Panc1 (cell line): ENCODE measurements around the gene POLDIP3. TPM values are rescaled to one million over a fixed set of nuclear protein-coding genes. Genes with fewer than 3 reads are reported as not detected.

Experiments
- ATAC-seq: fragments of 200-7000 bp; cut with Tn5 transposase; 2 replicates; pipeline ENCODE4 v1.9.1; 2020; ENCODE audit warnings: mild to moderate bottlenecking, moderate library complexity
- BruUV-seq: library from RNA; stranded (reverse); fragments of 400-500 nt; replicated peaks from 2 replicates; lab custom pipeline; 2021; lab: Mats Ljungman, UMichigan
- CTCF ChIA-PET: fragments of 300-600 bp; sonication (Branson Sonifier 250); formaldehyde crosslinking; loops from one replicate; lab custom pipeline; 2022; ENCODE audit warnings: antibody characterized with exemption; lab: Charles Lee
- POLR2A ChIA-PET: fragments of 300-600 bp; sonication (Branson Sonifier 250); formaldehyde crosslinking; loops from one replicate; lab custom pipeline; 2022; ENCODE audit warnings: antibody characterized with exemption; lab: Charles Lee
- DNase-seq: peaks from one replicate; pipeline ENCODE4 v3.0.0-alpha.2; 2010; ENCODE audit warnings: low read depth, low spot score
- H3K27ac ChIP-seq: 2 replicates; pipeline ENCODE4 v1.5.1; 2011; ENCODE audit warnings: mild to moderate bottlenecking, low read length, inconsistent platforms
- H3K27me3 ChIP-seq: fragments of 200-500 bp; sonication (Bioruptor generic); 2 replicates; pipeline ENCODE4 v1.6.0; 2014; ENCODE audit warnings: low read length, inconsistent platforms; ENCODE audit not compliant: control insufficient read depth, insufficient read depth
- H3K36me3 ChIP-seq: fragments of 200-500 bp; sonication (Bioruptor generic); 2 replicates; pipeline ENCODE4 v1.5.1; 2014; ENCODE audit warnings: inconsistent platforms, mild to moderate bottlenecking, low read length, moderate library complexity; ENCODE audit not compliant: control insufficient read depth, insufficient read depth
- H3K4me1 ChIP-seq: 2 replicates; pipeline ENCODE4 v1.5.1; 2011; ENCODE audit warnings: inconsistent platforms, mild to moderate bottlenecking, low read length, moderate library complexity; ENCODE audit not compliant: control insufficient read depth, insufficient read depth
- H3K4me3 ChIP-seq, 2 experiments: 2 replicates each; pipeline ENCODE4 v1.5.1; 2011 to 2012; ENCODE audit warnings: low read depth in 2 of 2, low read length in 2 of 2, mild to moderate bottlenecking in 2 of 2, inconsistent platforms in 1 of 2, moderate library complexity in 1 of 2
- H3K9me3 ChIP-seq: fragments of 200-500 bp; sonication (Bioruptor generic); 2 replicates; pipeline ENCODE4 v1.5.1; 2014; ENCODE audit warnings: low read depth, mild to moderate bottlenecking, inconsistent platforms, low read length, moderate library complexity; ENCODE audit not compliant: control insufficient read depth, insufficient read depth
- CTCF ChIP-seq: fragments of 450-650 bp; IDR thresholded peaks from 2 replicates; pipeline ENCODE4 v1.5.1; 2017; ENCODE audit warnings: mild to moderate bottlenecking
- POLR2AphosphoS5 ChIP-seq: IDR thresholded peaks from 2 replicates; pipeline ENCODE4 v1.6.1; 2012; ENCODE audit warnings: mild to moderate bottlenecking, low read depth, low read length, moderate library complexity
- REST ChIP-seq, 2 experiments: IDR thresholded peaks; 2 replicates each; pipeline ENCODE4 v1.6.1; 2011 to 2012; ENCODE audit warnings: low read depth in 2 of 2, control low read depth in 1 of 2, low read length in 1 of 2, mild to moderate bottlenecking in 1 of 2, moderate library complexity in 1 of 2; ENCODE audit not compliant: insufficient read depth in 1 of 2
- SIN3A ChIP-seq: IDR thresholded peaks from 2 replicates; pipeline ENCODE4 v1.6.1; 2012; ENCODE audit warnings: low read depth, mild to moderate bottlenecking, low read length, moderate library complexity, borderline replicate concordance; ENCODE audit not compliant: insufficient read depth
- TCF7L2 ChIP-seq: IDR thresholded peaks from 2 replicates; pipeline ENCODE4 v1.6.1; 2011; ENCODE audit warnings: mild to moderate bottlenecking, low read depth, low read length, inconsistent platforms
- in situ Hi-C: cut with HindIII; loops from 2 replicates; pipeline ENCODE4 v1.10.0; 2016; ENCODE audit warnings: low sequenced_read_pairs, low pct_unique_long_range_greater_than_20kb
- intact Hi-C: fragments of 100-400 bp; cut with micrococcal nuclease; formaldehyde crosslinking; loops from one replicate; pipeline ENCODE4 v1.10.0; 2022; ENCODE audit not compliant: unreplicated experiment
- total RNA-seq: library from RNA; stranded (reverse); gene quantifications from one replicate; pipeline ENCODE4 v1.2.1, GENCODE V29; 2021; ENCODE audit not compliant: unreplicated experiment

Gene POLDIP3
- total RNA-seq, 1 experiment from 2014 or later = 46.6 TPM

DNA sequence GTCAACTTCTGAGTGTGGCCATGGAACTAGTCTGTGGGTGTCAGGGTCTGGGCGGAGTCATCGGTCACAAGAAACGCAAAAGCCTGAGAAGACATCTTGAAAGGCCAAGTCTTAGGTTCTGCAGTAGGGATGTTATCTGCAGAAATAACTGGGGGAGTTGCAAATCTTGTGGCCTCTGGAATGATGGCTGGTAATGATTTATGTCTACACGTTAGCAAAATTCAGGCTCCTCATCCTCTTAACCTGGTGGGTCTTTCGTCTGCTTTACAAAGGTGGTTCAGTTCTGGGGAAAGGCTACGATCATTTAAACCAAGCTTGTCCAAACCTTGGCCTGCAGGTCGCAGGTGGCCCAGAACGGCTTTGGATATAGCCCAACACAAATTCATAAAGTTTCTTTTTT lies 41.9 kb upstream of the POLDIP3 start:
- Histone ChIP-seq H3K27ac (no peak overlapping the region), H3K4me3 (no peak overlapping the region), H3K36me3 (no peaks in the 10 kb centered on the region), H3K4me1 (no peaks in the 10 kb centered on the region; the same call in 1 of the 2 replicates), H3K9me3 (no peaks in the 10 kb centered on the region), H3K27me3 (no peaks in the 10 kb centered on the region)
- CTCF ChIA-PET = no interaction called here
- BruUV-seq = no TSS peak
- no peak for TF ChIP-seq REST (IDR thresholded peaks at IDR 0.05; ENCODE audit: insufficient read depth in 1 of 2, low read depth in 2 of 2, low read length in 1 of 2)
- POLR2A ChIA-PET = interaction anchor here (0.6 kb wide), 1 partner anchor 10 kb away, joined by 5 read pairs; no protein-coding TSS in a partner anchor
- intact Hi-C loops (no loop called here), in situ Hi-C loops (no loop called here)
- DNase-seq (no peak), ATAC-seq (no peak)

- no peak overlapping the region for H3K27ac ChIP-seq
- DNase-seq (no peak), ATAC-seq (no peak)
- TF ChIP-seq CTCF (no peak), TCF7L2 (no peak), SIN3A (no peak), REST (IDR thresholded peaks at IDR 0.05; ENCODE audit: insufficient read depth in 1 of 2, low read depth in 2 of 2, low read length in 1 of 2) (no peak), POLR2AphosphoS5 (no peak)
- CTCF ChIA-PET = no interaction called here
- BruUV-seq = no TSS peak
- intact Hi-C loops (no loop called here), in situ Hi-C loops (no loop called here)
- H3K4me3 ChIP-seq = no peak overlapping the region
- H3K27me3 ChIP-seq = no peaks in the 10 kb centered on the region
- POLR2A ChIA-PET = no interaction called here
- no peaks in the 10 kb centered on the region for H3K9me3 ChIP-seq
- H3K4me1 ChIP-seq = no peaks in the 10 kb centered on the region; the same call in 1 of the 2 replicates
- H3K36me3 ChIP-seq = no peaks in the 10 kb centered on the region
Observed at GRCh38 chr22:42655693-42656092, 41.0 kb upstream of the POLDIP3 start.
